D721Med (cell line): ENCODE measurements around the gene SH3PXD2A.

ENCODE experiments used
- DNase-seq: peaks from one replicate; pipeline ENCODE4 v3.0.0; 2011; ENCODE audit warnings: low spot score; ENCODE audit not compliant: insufficient read length
- FAIRE-seq: peaks from 2 replicates; lab custom pipeline; 2011; peaks lifted over from hg19 to GRCh38; lab: Jason Lieb, UNC
- CTCF ChIP-seq: IDR thresholded peaks from 2 replicates; pipeline ENCODE4 v1.5.1; 2012; ENCODE audit warnings: mild to moderate bottlenecking, control low read depth; ENCODE audit not compliant: insufficient read depth; ENCODE audit errors: missing control alignments

The SH3PXD2A gene

GRCh38 chr10:103711351-103711994 is 143.9 kb downstream of the SH3PXD2A start:
- TF ChIP-seq CTCF, result no peak
- no peak for FAIRE-seq

GRCh38 chr10:103710490-103710889 is 144.9 kb downstream of the SH3PXD2A start:
- DNase-seq (no peak), FAIRE-seq (no peak)
- no peak for TF ChIP-seq CTCF

More at GRCh38 chr10:103711351-103711994, 143.9 kb downstream of the SH3PXD2A start:
- no peak for DNase-seq

GRCh38 chr10:103709341-103709920 is 145.9 kb downstream of the SH3PXD2A start:
- FAIRE-seq (no peak), DNase-seq (no peak)
- TF ChIP-seq CTCF, result no peak

- TF ChIP-seq CTCF, result no peak
- DNase-seq (no peak), FAIRE-seq (no peak)
Measured at GRCh38 chr10:103708627-103709288, 146.6 kb downstream of the SH3PXD2A start.

GRCh38 chr10:103707956-103708626 is 147.3 kb downstream of the SH3PXD2A start:
- TF ChIP-seq CTCF, result no peak
- FAIRE-seq (no peak), DNase-seq (no peak)

- DNase-seq, result no peak
- FAIRE-seq, result no peak
- no peak for TF ChIP-seq CTCF
Measured at GRCh38 chr10:103706762-103707161, 148.6 kb downstream of the SH3PXD2A start.
